ENCODE measurements around the gene HIVEP2. TPM values are rescaled to one million over a fixed set of nuclear protein-coding genes. Genes with fewer than 3 reads are reported as not detected.

Gene HIVEP2
- total and polyA plus RNA-seq, 5 donors from 2014 or later = 9.7 to 76.7 (median 12.3) TPM

DNA sequence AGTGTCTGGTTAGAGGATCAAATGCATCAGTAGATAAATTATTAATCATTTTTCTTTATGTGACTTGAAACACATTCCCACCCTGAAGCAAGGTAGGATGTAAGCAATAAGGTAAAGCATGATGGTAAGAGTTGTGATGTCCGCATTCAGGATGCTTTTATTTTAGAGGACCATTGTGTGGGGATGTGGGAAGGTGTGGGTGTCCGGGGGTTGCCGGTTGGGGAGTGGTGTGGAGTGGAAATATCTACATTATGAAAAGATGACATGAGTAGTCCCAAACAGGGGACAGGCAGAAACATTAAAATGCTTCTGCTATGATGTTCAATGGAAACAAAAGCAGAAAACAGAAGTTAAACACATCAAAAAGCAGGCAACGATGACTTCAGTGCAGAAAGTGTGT, 215.4 kb downstream of the HIVEP2 start:
- H3K4me1 Mint-ChIP-seq = peaks cover 0 to 46% (median 6%) of the 10 kb centered on the region in 4 donors
- peaks cover 0 to 4% (median 0%) of the 10 kb centered on the region in 7 donors for H3K9me3 Mint-ChIP-seq
- no peak for DNase-seq
- H3K27ac Mint-ChIP-seq = no peak overlapping the region
- no peaks in the 10 kb centered on the region for H3K36me3 Mint-ChIP-seq
- no peak for ATAC-seq (ENCODE audit: low read depth in 2 of 2)
- Histone ChIP-seq H3K9me3 (ENCODE audit: control insufficient read depth in 2 of 2, low read length in 2 of 2) (no peaks in the 10 kb centered on the region), H3K27ac (ENCODE audit: insufficient read depth, low read length, poor library complexity, severe bottlenecking) (no peak overlapping the region), H3K4me3 (ENCODE audit: low read depth, low read length) (no peak overlapping the region), H3K4me1 (ENCODE audit: control insufficient read depth, insufficient read depth, low read length, poor library complexity, severe bottlenecking) (no peaks in the 10 kb centered on the region), H3K27me3 (ENCODE audit: control insufficient read depth, insufficient read depth, low read length) (peaks cover 5% of the 10 kb centered on the region), H3K36me3 (ENCODE audit: control insufficient read depth, insufficient read depth, low read length) (no peaks in the 10 kb centered on the region)
- no peak overlapping the region for H3K4me3 Mint-ChIP-seq
- no peaks in the 10 kb centered on the region for H3K27me3 Mint-ChIP-seq

- DNase-seq (no peak), ATAC-seq (ENCODE audit: low read depth in 2 of 2) (no peak)
- H3K36me3 ChIP-seq (ENCODE audit: control insufficient read depth, insufficient read depth, low read length) = no peaks in the 10 kb centered on the region
- H3K27me3 ChIP-seq (ENCODE audit: control insufficient read depth, insufficient read depth, low read length) = peaks cover 5% of the 10 kb centered on the region
- no peaks in the 10 kb centered on the region for H3K4me1 ChIP-seq (ENCODE audit: control insufficient read depth, insufficient read depth, low read length, poor library complexity, severe bottlenecking)
- H3K9me3 Mint-ChIP-seq = peaks cover 0 to 4% (median 0%) of the 10 kb centered on the region in 7 donors
- no peaks in the 10 kb centered on the region for H3K36me3 Mint-ChIP-seq
- H3K9me3 ChIP-seq (ENCODE audit: control insufficient read depth in 2 of 2, low read length in 2 of 2) = no peaks in the 10 kb centered on the region
- peak overlapping the region in 1 of 4 donors; percentile 14 for H3K4me3 Mint-ChIP-seq
- peak overlapping the region; percentile 44 for H3K4me3 ChIP-seq (ENCODE audit: low read depth, low read length)
- no peak overlapping the region for H3K27ac Mint-ChIP-seq
- no peaks in the 10 kb centered on the region for H3K27me3 Mint-ChIP-seq
- H3K4me1 Mint-ChIP-seq = peaks cover 0 to 45% (median 6%) of the 10 kb centered on the region in 4 donors
- no peak overlapping the region for H3K27ac ChIP-seq (ENCODE audit: insufficient read depth, low read length, poor library complexity, severe bottlenecking)
Measured at GRCh38 chr6:142728910-142729481, 216.0 kb downstream of the HIVEP2 start.

- peaks cover 5% of the 10 kb centered on the region for H3K27me3 ChIP-seq (ENCODE audit: control insufficient read depth, insufficient read depth, low read length)
- H3K36me3 ChIP-seq (ENCODE audit: control insufficient read depth, insufficient read depth, low read length) = no peaks in the 10 kb centered on the region
- no peaks in the 10 kb centered on the region for H3K27me3 Mint-ChIP-seq
- peak overlapping the region in 1 of 3 donors; percentile 59 for H3K27ac Mint-ChIP-seq
- ATAC-seq (ENCODE audit: low read depth in 2 of 2) (no peak), DNase-seq (no peak)
- no peak overlapping the region for H3K4me3 Mint-ChIP-seq
- H3K27ac ChIP-seq (ENCODE audit: insufficient read depth, low read length, poor library complexity, severe bottlenecking) = no peak overlapping the region
- no peak overlapping the region for H3K4me3 ChIP-seq (ENCODE audit: low read depth, low read length)
- H3K9me3 ChIP-seq (ENCODE audit: control insufficient read depth in 2 of 2, low read length in 2 of 2) = no peaks in the 10 kb centered on the region
- H3K36me3 Mint-ChIP-seq = no peaks in the 10 kb centered on the region
- H3K4me1 Mint-ChIP-seq = peaks cover 0 to 39% (median 6%) of the 10 kb centered on the region in 4 donors
- peaks cover 0 to under 1% (median 0%) of the 10 kb centered on the region in 7 donors for H3K9me3 Mint-ChIP-seq
- no peaks in the 10 kb centered on the region for H3K4me1 ChIP-seq (ENCODE audit: control insufficient read depth, insufficient read depth, low read length, poor library complexity, severe bottlenecking)
Measured at GRCh38 chr6:142728364-142728763, 216.6 kb downstream of the HIVEP2 start.

DNA sequence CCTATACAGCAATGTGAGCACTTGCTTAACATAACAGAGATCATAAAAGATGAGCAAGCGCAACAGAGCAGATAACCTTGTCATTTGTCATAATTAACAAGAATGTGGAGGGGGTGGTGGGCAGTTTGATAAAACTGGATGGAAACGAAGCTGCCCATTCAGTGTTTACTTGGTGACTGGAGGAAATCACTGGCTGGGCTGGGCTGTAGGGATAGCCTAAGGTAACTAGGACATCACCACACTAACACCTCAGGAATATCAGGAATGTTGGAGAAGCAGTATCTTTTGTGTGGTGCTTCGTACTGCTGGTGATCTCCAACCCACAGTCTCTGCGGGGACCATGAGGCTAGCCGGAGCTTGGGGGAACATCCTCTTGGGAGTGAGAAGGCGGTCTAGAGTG, 218.4 kb downstream of the HIVEP2 start:
- Histone ChIP-seq H3K9me3 (ENCODE audit: control insufficient read depth in 2 of 2, low read length in 2 of 2) (no peaks in the 10 kb centered on the region), H3K4me3 (ENCODE audit: low read depth, low read length) (no peak overlapping the region), H3K27me3 (ENCODE audit: control insufficient read depth, insufficient read depth, low read length) (peaks cover 5% of the 10 kb centered on the region), H3K36me3 (ENCODE audit: control insufficient read depth, insufficient read depth, low read length) (no peaks in the 10 kb centered on the region), H3K27ac (ENCODE audit: insufficient read depth, low read length, poor library complexity, severe bottlenecking) (no peak overlapping the region), H3K4me1 (ENCODE audit: control insufficient read depth, insufficient read depth, low read length, poor library complexity, severe bottlenecking) (no peaks in the 10 kb centered on the region)
- H3K27ac Mint-ChIP-seq = no peak overlapping the region
- no peak for ATAC-seq (ENCODE audit: low read depth in 2 of 2)
- no peak for DNase-seq
- H3K9me3 Mint-ChIP-seq = no peaks in the 10 kb centered on the region
- H3K4me1 Mint-ChIP-seq = peaks cover 0 to 25% (median 4%) of the 10 kb centered on the region in 4 donors
- H3K36me3 Mint-ChIP-seq = no peaks in the 10 kb centered on the region
- H3K27me3 Mint-ChIP-seq = peaks cover 8% of the 10 kb centered on the region
- H3K4me3 Mint-ChIP-seq = no peak overlapping the region

- H3K4me1 Mint-ChIP-seq = peaks cover 0 to 25% (median 4%) of the 10 kb centered on the region in 4 donors
- H3K36me3 Mint-ChIP-seq = no peaks in the 10 kb centered on the region
- H3K4me3 Mint-ChIP-seq = no peak overlapping the region
- H3K9me3 Mint-ChIP-seq = peaks cover 0 to 4% (median 0%) of the 10 kb centered on the region in 7 donors
- no peaks in the 10 kb centered on the region for H3K36me3 ChIP-seq (ENCODE audit: control insufficient read depth, insufficient read depth, low read length)
- H3K27me3 Mint-ChIP-seq = peaks cover 19% of the 10 kb centered on the region
- no peaks in the 10 kb centered on the region for H3K9me3 ChIP-seq (ENCODE audit: control insufficient read depth in 2 of 2, low read length in 2 of 2)
- ATAC-seq (ENCODE audit: low read depth in 2 of 2) (no peak), DNase-seq (no peak)
- no peak overlapping the region for H3K27ac ChIP-seq (ENCODE audit: insufficient read depth, low read length, poor library complexity, severe bottlenecking)
- H3K27me3 ChIP-seq (ENCODE audit: control insufficient read depth, insufficient read depth, low read length) = peaks cover 5% of the 10 kb centered on the region
- H3K4me3 ChIP-seq (ENCODE audit: low read depth, low read length) = no peak overlapping the region
- no peak overlapping the region for H3K27ac Mint-ChIP-seq
- no peaks in the 10 kb centered on the region for H3K4me1 ChIP-seq (ENCODE audit: control insufficient read depth, insufficient read depth, low read length, poor library complexity, severe bottlenecking)
Measured at GRCh38 chr6:142725024-142725770, 219.8 kb downstream of the HIVEP2 start.

DNA sequence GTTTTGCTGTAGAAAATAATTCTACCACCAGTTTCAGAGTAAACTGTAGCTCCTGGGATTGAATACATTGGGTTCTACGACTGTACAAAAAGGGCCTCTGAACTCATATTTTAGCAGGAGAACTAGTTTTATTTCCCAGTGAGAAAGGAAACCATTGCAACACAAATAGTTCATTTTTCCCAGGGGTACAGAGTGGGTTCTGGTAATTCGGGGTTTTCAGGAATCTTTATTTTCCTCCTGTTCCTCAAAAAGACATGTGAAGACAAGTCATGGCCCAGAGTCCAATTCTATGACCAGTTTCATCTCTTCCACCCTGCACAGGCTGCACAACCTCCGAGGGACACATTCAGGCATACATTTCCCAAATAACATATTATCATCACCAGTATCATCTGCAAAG, 222.1 kb downstream of the HIVEP2 start:
- Mint-ChIP-seq H3K27me3 (peaks cover 25% of the 10 kb centered on the region), H3K4me1 (peaks cover 0 to 7% (median 2%) of the 10 kb centered on the region in 4 donors), H3K36me3 (no peaks in the 10 kb centered on the region), H3K4me3 (no peak overlapping the region), H3K9me3 (peaks cover 0 to 22% (median 9%) of the 10 kb centered on the region in 7 donors), H3K27ac (no peak overlapping the region)
- no peaks in the 10 kb centered on the region for H3K36me3 ChIP-seq (ENCODE audit: control insufficient read depth, insufficient read depth, low read length)
- no peak overlapping the region for H3K27ac ChIP-seq (ENCODE audit: insufficient read depth, low read length, poor library complexity, severe bottlenecking)
- DNase-seq (no peak), ATAC-seq (ENCODE audit: low read depth in 2 of 2) (no peak)
- peaks cover 15 to 21% of the 10 kb centered on the region in 2 experiments for H3K9me3 ChIP-seq (ENCODE audit: control insufficient read depth in 2 of 2, low read length in 2 of 2)
- H3K4me1 ChIP-seq (ENCODE audit: control insufficient read depth, insufficient read depth, low read length, poor library complexity, severe bottlenecking) = no peaks in the 10 kb centered on the region
- no peak overlapping the region for H3K4me3 ChIP-seq (ENCODE audit: low read depth, low read length)
- peaks cover 10% of the 10 kb centered on the region for H3K27me3 ChIP-seq (ENCODE audit: control insufficient read depth, insufficient read depth, low read length)

DNA sequence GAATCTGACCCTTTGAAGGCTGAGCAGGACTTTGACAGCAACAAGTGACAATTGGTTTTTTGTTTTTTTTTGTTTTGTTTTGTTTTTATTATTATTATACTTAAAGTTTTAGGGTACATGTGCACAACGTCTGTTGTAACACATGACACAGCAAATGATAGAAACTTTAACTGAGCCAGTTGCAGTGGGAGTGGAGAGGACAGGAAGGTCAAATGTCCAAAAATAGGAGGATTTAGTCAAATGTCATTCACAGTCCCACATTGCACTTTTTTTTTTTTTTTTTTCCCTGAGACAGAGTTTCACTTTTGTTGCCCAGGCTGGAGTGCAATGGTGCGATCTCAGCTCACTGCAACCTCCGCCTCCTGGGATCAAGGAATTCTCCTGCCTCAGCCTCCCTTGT, 223.0 kb downstream of the HIVEP2 start:
- Histone ChIP-seq H3K27me3 (ENCODE audit: control insufficient read depth, insufficient read depth, low read length) (peaks cover 10% of the 10 kb centered on the region), H3K4me1 (ENCODE audit: control insufficient read depth, insufficient read depth, low read length, poor library complexity, severe bottlenecking) (no peaks in the 10 kb centered on the region), H3K36me3 (ENCODE audit: control insufficient read depth, insufficient read depth, low read length) (no peaks in the 10 kb centered on the region), H3K27ac (ENCODE audit: insufficient read depth, low read length, poor library complexity, severe bottlenecking) (no peak overlapping the region), H3K4me3 (ENCODE audit: low read depth, low read length) (no peak overlapping the region), H3K9me3 (ENCODE audit: control insufficient read depth in 2 of 2, low read length in 2 of 2) (peaks cover 15 to 21% of the 10 kb centered on the region in 2 experiments)
- H3K4me1 Mint-ChIP-seq = peaks cover 0 to 5% (median 2%) of the 10 kb centered on the region in 4 donors
- ATAC-seq (ENCODE audit: low read depth in 2 of 2) = no peak
- no peak overlapping the region for H3K4me3 Mint-ChIP-seq
- DNase-seq = no peak
- no peak overlapping the region for H3K27ac Mint-ChIP-seq
- no peaks in the 10 kb centered on the region for H3K36me3 Mint-ChIP-seq
- H3K27me3 Mint-ChIP-seq = peaks cover 25% of the 10 kb centered on the region
- peaks cover 0 to 24% (median 9%) of the 10 kb centered on the region in 7 donors for H3K9me3 Mint-ChIP-seq

Measured in CD4-positive, CD25-positive, alpha-beta regulatory T cell (primary cell).